ENCODE measurements around the gene ISOC2. TPM values are rescaled to one million over a fixed set of nuclear protein-coding genes. Genes with fewer than 3 reads are reported as not detected.
A peak's percentile ranks its signal among the peaks of the same experiment; 100 is the strongest.
"Not testable (repeated sequence)": the region's sequence is repeated elsewhere in the genome, so short reads cannot be mapped to it uniquely, and the experiment has no call there.

ISOC2 gene
- total RNA-seq, 1 donor from 2014 or later = 196 TPM

- no peak for DNase-seq (ENCODE audit: low read depth)
Measured at GRCh38 chr19:55443045-55443823, 18.2 kb downstream of the ISOC2 start, which contains the start of gene SHISA7. Gene SHISA7, minus strand, starts transcription at chr19:55443300. Its CDS starts 437 bp downstream, at chr19:55442863.

- no peak for DNase-seq (ENCODE audit: low read depth)
Measured at GRCh38 chr19:55442372-55442961, 19.0 kb downstream of the ISOC2 start.

- DNase-seq (ENCODE audit: low read depth) = no peak
Measured at GRCh38 chr19:55441692-55442321, 19.6 kb downstream of the ISOC2 start.

- no peak for DNase-seq (ENCODE audit: low read depth)
Measured at GRCh38 chr19:55441319-55441691, 20.1 kb downstream of the ISOC2 start.

- DNase-seq (ENCODE audit: low read depth) = no peak
Measured at GRCh38 chr19:55440411-55441105, 20.9 kb downstream of the ISOC2 start.

- no peak for DNase-seq (ENCODE audit: low read depth)
Measured at GRCh38 chr19:55439052-55439451, 22.4 kb downstream of the ISOC2 start.

GRCh38 chr19:55437410-55437809 is 24.0 kb downstream of the ISOC2 start:
- DNase-seq (ENCODE audit: low read depth) = peak; percentile 83

GRCh38 chr19:55436847-55437246 is 24.6 kb downstream of the ISOC2 start:
- DNase-seq (ENCODE audit: low read depth) = no peak

GRCh38 chr19:55435020-55435419 is 26.4 kb downstream of the ISOC2 start:
- DNase-seq (ENCODE audit: low read depth) = no peak

- no peak for DNase-seq (ENCODE audit: low read depth)
Measured at GRCh38 chr19:55434356-55434919, 27.0 kb downstream of the ISOC2 start.

- DNase-seq (ENCODE audit: low read depth) = no peak
Measured at GRCh38 chr19:55433292-55433691, 28.1 kb downstream of the ISOC2 start.

- DNase-seq (ENCODE audit: low read depth) = no peak
Measured at GRCh38 chr19:55432241-55432959, 29.0 kb downstream of the ISOC2 start.

GRCh38 chr19:55431183-55431582 is 30.3 kb downstream of the ISOC2 start:
- DNase-seq (ENCODE audit: low read depth) = no peak

GRCh38 chr19:55426042-55426441 is 35.4 kb downstream of the ISOC2 start:
- DNase-seq (ENCODE audit: low read depth) = no peak

- DNase-seq (ENCODE audit: low read depth) = no peak
Measured at GRCh38 chr19:55424518-55424917, 36.9 kb downstream of the ISOC2 start.

GRCh38 chr19:55423225-55424005 is 38.0 kb downstream of the ISOC2 start:
- no peak for DNase-seq (ENCODE audit: low read depth)

GRCh38 chr19:55421281-55421680 is 40.2 kb downstream of the ISOC2 start:
- DNase-seq (ENCODE audit: low read depth) = not testable (repeated sequence)

GRCh38 chr19:55419624-55420236 is 41.7 kb downstream of the ISOC2 start:
- no peak for DNase-seq (ENCODE audit: low read depth)

GRCh38 chr19:55419103-55419502 is 42.3 kb downstream of the ISOC2 start:
- no peak for DNase-seq (ENCODE audit: low read depth)
